Gastroesophageal sphincter (tissue), 3 donors: ENCODE results near the gene MORC2.

Experiments
- CTCF ChIP-seq, 4 experiments: fragments of 200-600 bp in 2 of 4; fragments of 450-650 bp in 2 of 4; sonication (generic) in 1 of 4; IDR thresholded peaks; one replicate each; pipeline ENCODE4 v1.5.1; 2017 to 2019; ENCODE audit warnings: antibody characterized with exemption in 4 of 4, mild to moderate bottlenecking in 2 of 4, moderate library complexity in 2 of 4
- POLR2A ChIP-seq, 2 donors: fragments of 450-650 bp; IDR thresholded peaks; one replicate each; pipeline ENCODE4 v1.6.1; 2017; ENCODE audit warnings: antibody characterized with exemption in 2 of 2, mild to moderate bottlenecking in 2 of 2, moderate library complexity in 1 of 2
- POLR2AphosphoS5 ChIP-seq: sonication (generic); formaldehyde crosslinking; IDR thresholded peaks from one replicate; pipeline ENCODE4 v1.6.1; 2017; ENCODE audit warnings: antibody characterized with exemption

DNA sequence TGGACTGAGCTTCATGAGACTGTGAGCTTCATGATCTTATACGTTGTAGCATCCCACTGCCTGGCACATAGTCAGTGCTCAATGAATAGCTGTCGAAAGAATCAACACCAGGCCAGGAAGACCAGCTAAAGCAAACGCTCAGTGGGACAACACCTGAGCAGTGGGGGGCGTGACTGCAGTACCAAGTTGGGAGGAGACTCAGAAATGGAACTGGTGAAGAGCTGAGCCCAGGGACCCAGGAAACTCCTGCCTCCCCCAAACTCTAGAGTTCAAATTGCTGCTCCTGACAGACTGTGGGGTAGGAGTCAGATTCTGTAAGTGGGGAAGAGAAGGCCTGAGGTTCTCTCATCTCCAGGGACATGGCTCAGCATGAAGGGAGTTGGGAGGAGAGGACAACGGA, 59.3 kb downstream of the MORC2 start:
- TF ChIP-seq POLR2AphosphoS5 (no peak), CTCF (IDR thresholded peaks at IDR 0.05) (no peak), POLR2A (IDR thresholded peaks at IDR 0.05) (no peak)
